DOHH2 (cell line): ENCODE data around the gene OPN4.

Experiments
- H3F3A ChIP-seq: fragments of 200-600 bp; sonication (generic), shearing (Covaris generic); 2 replicates; pipeline ENCODE4 v1.6.0; 2016; ENCODE audit warnings: antibody characterized with exemption, mild to moderate bottlenecking; ENCODE audit not compliant: control insufficient read depth, insufficient read depth
- H3K27ac ChIP-seq: fragments of 200-600 bp; sonication (generic); 2 replicates; pipeline ENCODE4 v1.5.1; 2014; ENCODE audit warnings: low read depth, mild to moderate bottlenecking, low read length, moderate library complexity
- H3K27me3 ChIP-seq: fragments of 200-600 bp; sonication (generic); 2 replicates; pipeline ENCODE4 v1.6.1; 2014; ENCODE audit warnings: mild to moderate bottlenecking, low read length, mixed read lengths; ENCODE audit not compliant: control insufficient read depth
- H3K36me3 ChIP-seq: fragments of 200-600 bp; sonication (generic); 2 replicates; pipeline ENCODE4 v1.6.1; 2014; ENCODE audit warnings: mild to moderate bottlenecking, low read length, moderate library complexity, mixed read lengths; ENCODE audit not compliant: control insufficient read depth
- H3K4me1 ChIP-seq: fragments of 200-600 bp; sonication (generic); 2 replicates; pipeline ENCODE4 v1.6.1; 2014; ENCODE audit warnings: mild to moderate bottlenecking, low read length, mixed read lengths; ENCODE audit not compliant: control insufficient read depth
- H3K4me2 ChIP-seq: fragments of 200-600 bp; sonication (generic); 2 replicates; pipeline ENCODE4 v1.6.0; 2014; ENCODE audit warnings: mild to moderate bottlenecking, low read length, moderate library complexity
- H3K4me3 ChIP-seq: fragments of 200-600 bp; sonication (generic); 2 replicates; pipeline ENCODE4 v1.5.1; 2014; ENCODE audit warnings: mild to moderate bottlenecking, low read length, mixed read lengths
- H3K79me2 ChIP-seq: fragments of 200-600 bp; sonication (generic); 2 replicates; pipeline ENCODE4 v1.6.1; 2014; ENCODE audit warnings: mild to moderate bottlenecking, low read length, mixed read lengths; ENCODE audit not compliant: control insufficient read depth
- H3K9me2 ChIP-seq: fragments of 200-600 bp; sonication (generic); replicated peaks from 2 replicates; pipeline ENCODE4 v1.6.1; 2014; ENCODE audit warnings: mild to moderate bottlenecking, low read length, mixed read lengths; ENCODE audit not compliant: control insufficient read depth
- H3K9me3 ChIP-seq: fragments of 200-600 bp; sonication (generic); 2 replicates; pipeline ENCODE4 v1.6.1; 2014; ENCODE audit warnings: antibody characterized with exemption, low read length, mixed read lengths; ENCODE audit not compliant: control insufficient read depth, insufficient read depth
- H4K20me1 ChIP-seq: fragments of 200-600 bp; sonication (generic); 2 replicates; pipeline ENCODE4 v1.6.0; 2014; ENCODE audit warnings: low read depth, mild to moderate bottlenecking, antibody characterized with exemption, low read length, moderate library complexity; ENCODE audit not compliant: control insufficient read depth, insufficient read depth
- EZH2phosphoT487 ChIP-seq: fragments of 200-600 bp; sonication (generic); IDR thresholded peaks from 2 replicates; pipeline ENCODE4 v1.6.1; 2017; ENCODE audit warnings: borderline replicate concordance, mild to moderate bottlenecking, antibody characterized with exemption, low read length, moderate library complexity, mixed read lengths
- TF ChIP-seq, protein P1 (sequence below): fragments of 200-600 bp; sonication (generic); IDR thresholded peaks from one replicate; pipeline ENCODE4 v1.5.1; 2014; ENCODE audit warnings: antibody characterized with exemption, mild to moderate bottlenecking, low read depth, low read length; ENCODE audit not compliant: poor library complexity, severe bottlenecking

The OPN4 gene

DNA sequence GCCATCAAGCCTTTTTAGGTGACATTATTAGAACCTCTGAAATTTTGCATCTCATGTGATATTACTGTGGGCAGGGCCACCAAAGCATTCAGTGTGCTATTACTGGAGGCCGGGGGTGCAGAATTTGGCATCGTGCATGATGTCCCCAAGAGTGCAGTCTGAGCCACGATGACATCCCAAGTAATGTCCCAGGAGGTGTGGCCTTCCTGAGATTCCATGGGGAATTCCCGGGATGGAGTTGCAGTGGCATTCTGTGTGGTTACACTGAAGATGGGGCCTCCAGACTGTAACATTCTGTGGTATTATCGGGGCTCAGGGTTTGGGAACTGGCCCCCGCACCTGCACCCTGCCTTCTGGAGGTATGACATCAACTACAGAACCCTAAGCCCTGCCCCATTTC lies 23.0 kb downstream of the OPN4 start:
- H3K79me2 ChIP-seq, result no peaks in the 10 kb centered on the region
- TF ChIP-seq, protein P1, sequence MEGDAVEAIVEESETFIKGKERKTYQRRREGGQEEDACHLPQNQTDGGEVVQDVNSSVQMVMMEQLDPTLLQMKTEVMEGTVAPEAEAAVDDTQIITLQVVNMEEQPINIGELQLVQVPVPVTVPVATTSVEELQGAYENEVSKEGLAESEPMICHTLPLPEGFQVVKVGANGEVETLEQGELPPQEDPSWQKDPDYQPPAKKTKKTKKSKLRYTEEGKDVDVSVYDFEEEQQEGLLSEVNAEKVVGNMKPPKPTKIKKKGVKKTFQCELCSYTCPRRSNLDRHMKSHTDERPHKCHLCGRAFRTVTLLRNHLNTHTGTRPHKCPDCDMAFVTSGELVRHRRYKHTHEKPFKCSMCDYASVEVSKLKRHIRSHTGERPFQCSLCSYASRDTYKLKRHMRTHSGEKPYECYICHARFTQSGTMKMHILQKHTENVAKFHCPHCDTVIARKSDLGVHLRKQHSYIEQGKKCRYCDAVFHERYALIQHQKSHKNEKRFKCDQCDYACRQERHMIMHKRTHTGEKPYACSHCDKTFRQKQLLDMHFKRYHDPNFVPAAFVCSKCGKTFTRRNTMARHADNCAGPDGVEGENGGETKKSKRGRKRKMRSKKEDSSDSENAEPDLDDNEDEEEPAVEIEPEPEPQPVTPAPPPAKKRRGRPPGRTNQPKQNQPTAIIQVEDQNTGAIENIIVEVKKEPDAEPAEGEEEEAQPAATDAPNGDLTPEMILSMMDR, result no peak
- TF ChIP-seq EZH2phosphoT487, result no peak

GRCh38 chr10:86678999-86679792 lies 24.8 kb downstream of the OPN4 start:
- Histone ChIP-seq H3K79me2 (no peaks in the 10 kb centered on the region), H3K27ac (no peak overlapping the region), H3K4me1 (no peaks in the 10 kb centered on the region)

More for the DNA sequence above, 23.0 kb downstream of the OPN4 start:
- Histone ChIP-seq H3K9me3 (no peaks in the 10 kb centered on the region), H3K4me1 (no peaks in the 10 kb centered on the region), H3K9me2 (no peaks in the 10 kb centered on the region), H3K27me3 (no peaks in the 10 kb centered on the region), H3K36me3 (no peaks in the 10 kb centered on the region), H3K4me3 (no peak overlapping the region), H3K4me2 (no peak overlapping the region), H3K27ac (no peak overlapping the region), H4K20me1 (no peaks in the 10 kb centered on the region), H3F3A (no peaks in the 10 kb centered on the region)

DNA sequence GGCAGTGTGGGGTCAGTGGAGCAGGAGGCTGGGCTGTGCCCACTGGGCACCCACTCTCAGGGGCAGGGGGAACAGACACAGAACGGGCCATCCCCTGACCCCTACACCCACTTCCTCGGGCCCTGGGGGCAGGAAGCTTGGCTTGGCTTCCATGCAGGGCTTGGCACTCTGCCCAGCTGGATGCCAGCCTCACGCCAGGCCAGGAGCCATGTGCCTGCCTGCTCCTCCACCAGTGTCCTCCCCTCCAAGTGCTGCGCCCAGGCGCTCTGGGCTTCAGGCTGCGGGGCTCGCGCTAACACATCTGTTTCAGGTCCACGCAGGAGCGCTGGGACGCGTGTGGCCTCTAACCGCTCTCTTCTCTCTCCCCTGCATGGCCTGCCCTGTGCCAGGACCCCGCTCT lies 26.7 kb downstream of the OPN4 start:
- H3K36me3 ChIP-seq, result no peaks in the 10 kb centered on the region
- no peaks in the 10 kb centered on the region for H3K9me3 ChIP-seq
- no peak overlapping the region for H3K4me2 ChIP-seq
- no peaks in the 10 kb centered on the region for H3F3A ChIP-seq
- no peaks in the 10 kb centered on the region for H3K79me2 ChIP-seq
- H3K9me2 ChIP-seq, result no peaks in the 10 kb centered on the region
- H3K4me1 ChIP-seq, result no peaks in the 10 kb centered on the region
- no peak overlapping the region for H3K4me3 ChIP-seq
- no peaks in the 10 kb centered on the region for H4K20me1 ChIP-seq
- TF ChIP-seq, protein P1, result no peak
- TF ChIP-seq EZH2phosphoT487, result no peak
- no peaks in the 10 kb centered on the region; the same call in 1 of the 2 replicates for H3K27me3 ChIP-seq
- no peak overlapping the region for H3K27ac ChIP-seq

More at GRCh38 chr10:86678999-86679792, 24.8 kb downstream of the OPN4 start:
- Histone ChIP-seq H4K20me1 (no peaks in the 10 kb centered on the region), H3F3A (no peaks in the 10 kb centered on the region), H3K9me3 (no peaks in the 10 kb centered on the region), H3K4me2 (no peak overlapping the region), H3K36me3 (no peaks in the 10 kb centered on the region), H3K9me2 (no peaks in the 10 kb centered on the region), H3K27me3 (no peaks in the 10 kb centered on the region), H3K4me3 (no peak overlapping the region)
- TF ChIP-seq, protein P1, result no peak
- TF ChIP-seq EZH2phosphoT487, result no peak
